HG02840 (cell line): ENCODE measurements around the gene PAF1.
A peak's percentile ranks its signal among the peaks of the same experiment; 100 is the strongest.
"Not testable (repeated sequence)": the region's sequence is repeated elsewhere in the genome, so short reads cannot be mapped to it uniquely, and the experiment has no call there.

Experiments used
- ATAC-seq: cut with Tn5 transposase; IDR thresholded peaks from one replicate; pipeline ENCODE4 v1.9.1; 2021; ENCODE audit warnings: mild to moderate bottlenecking, moderate library complexity, moderate number of reproducible peaks; ENCODE audit not compliant: unreplicated experiment, low FRiP score

The PAF1 gene

GRCh38 chr19:39360599-39360998 is 30.3 kb downstream of the PAF1 start:
- ATAC-seq = no peak

- no peak for ATAC-seq
These were observed 31.9 kb downstream of the PAF1 start for GRCh38 chr19:39359026-39359425.

- no peak for ATAC-seq
These were observed 34.3 kb downstream of the PAF1 start for GRCh38 chr19:39356647-39357046.

- ATAC-seq = no peak
These were observed 34.8 kb downstream of the PAF1 start for GRCh38 chr19:39356073-39356472.

GRCh38 chr19:39355253-39355652 is 35.7 kb downstream of the PAF1 start:
- ATAC-seq = no peak

GRCh38 chr19:39352381-39353255 is 38.3 kb downstream of the PAF1 start:
- no peak for ATAC-seq

GRCh38 chr19:39351537-39352064 is 39.3 kb downstream of the PAF1 start:
- ATAC-seq = no peak

GRCh38 chr19:39350156-39350555 is 40.8 kb downstream of the PAF1 start:
- ATAC-seq = no peak

- ATAC-seq = no peak
These were observed 41.6 kb downstream of the PAF1 start for GRCh38 chr19:39349326-39349725.

GRCh38 chr19:39347332-39348164 is 43.4 kb downstream of the PAF1 start:
- ATAC-seq = no peak

- ATAC-seq = no peak
These were observed 45.0 kb downstream of the PAF1 start for GRCh38 chr19:39345956-39346355.

GRCh38 chr19:39342647-39343305 is 48.1 kb downstream of the PAF1 start:
- peak; percentile 0 for ATAC-seq

GRCh38 chr19:39341719-39342604 is 48.9 kb downstream of the PAF1 start, which contains the start of gene SAMD4B:
Gene SAMD4B (plus strand): TSS chr19:39342421. CDS start chr19:39356894, 14,473 bp downstream.
- peak; percentile 86 for ATAC-seq

GRCh38 chr19:39341129-39341718 is 49.7 kb downstream of the PAF1 start:
- no peak for ATAC-seq

GRCh38 chr19:39340156-39340555 is 50.8 kb downstream of the PAF1 start:
- ATAC-seq = not testable (repeated sequence)

- no peak for ATAC-seq
These were observed 51.2 kb downstream of the PAF1 start for GRCh38 chr19:39339674-39340073.

- no peak for ATAC-seq
These were observed 54.4 kb downstream of the PAF1 start for GRCh38 chr19:39336483-39336882.
